HG03457 (cell line): Measurements from ENCODE around the gene PGAP2.

Experiments
- ATAC-seq: cut with Tn5 transposase; IDR thresholded peaks from one replicate; pipeline ENCODE4 v1.9.1; 2021; ENCODE audit warnings: moderate number of reproducible peaks; ENCODE audit not compliant: unreplicated experiment

Gene PGAP2

DNA sequence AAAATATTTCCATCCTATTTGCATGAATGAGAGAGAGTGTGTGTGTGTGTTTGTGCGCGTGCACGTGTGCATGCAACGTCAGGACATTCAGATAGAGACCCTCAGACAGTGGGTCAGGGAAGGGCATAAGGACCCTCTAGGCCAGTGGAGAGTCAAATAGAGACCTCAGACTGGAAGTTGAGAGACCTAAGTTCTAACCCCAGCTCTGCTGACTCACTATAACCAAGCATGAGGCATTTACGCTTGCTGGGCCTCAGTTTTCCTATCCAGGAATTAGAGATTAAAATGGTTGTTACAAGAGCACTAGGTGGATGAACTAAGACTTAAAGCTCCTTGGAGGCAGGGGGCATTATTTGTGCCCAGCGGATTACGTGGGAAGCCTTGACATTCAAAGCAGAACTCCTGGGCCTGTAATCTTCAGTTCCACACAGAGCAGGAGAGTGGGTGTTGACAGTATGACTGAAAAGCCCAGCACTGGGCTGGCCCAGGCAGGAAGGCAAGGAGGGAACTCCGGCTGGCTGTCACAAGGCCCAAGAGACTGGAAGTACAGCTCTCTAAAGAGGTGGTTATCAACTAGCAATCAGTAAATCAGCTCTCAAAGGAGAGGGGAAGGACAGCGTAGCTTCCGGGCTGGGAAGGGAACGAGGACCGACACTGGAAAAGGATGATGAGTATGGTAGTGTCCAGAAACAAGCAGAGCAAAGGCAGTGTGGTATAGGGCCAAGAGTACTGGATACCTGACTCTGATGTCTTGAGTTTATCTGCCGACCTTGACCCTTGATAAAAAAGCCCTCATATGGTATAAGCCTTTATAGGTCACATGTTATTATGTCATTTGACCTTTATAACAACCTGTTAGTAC is 23.2 kb downstream of the PGAP2 start:
- no peak for ATAC-seq

DNA sequence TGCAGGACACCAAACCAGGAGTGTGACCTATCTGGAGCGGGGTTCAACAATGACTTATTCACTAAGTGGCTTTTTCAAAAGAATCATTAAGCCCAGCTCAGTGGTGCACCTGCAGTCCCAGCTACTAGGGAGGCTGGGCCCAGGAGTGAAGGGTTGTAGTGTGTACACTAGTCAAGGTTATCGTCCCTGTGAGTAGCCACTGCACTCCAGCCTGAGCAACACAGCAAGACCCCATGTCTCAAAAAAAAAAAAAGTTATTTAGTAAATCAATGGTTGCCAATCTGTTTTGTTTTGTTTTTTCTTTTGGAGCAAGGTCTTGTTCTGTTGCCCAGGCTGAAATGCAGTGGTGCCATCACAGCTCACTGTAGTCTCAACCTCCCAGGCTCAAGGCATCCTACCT is 24.5 kb downstream of the PGAP2 start:
- ATAC-seq, result no peak

DNA sequence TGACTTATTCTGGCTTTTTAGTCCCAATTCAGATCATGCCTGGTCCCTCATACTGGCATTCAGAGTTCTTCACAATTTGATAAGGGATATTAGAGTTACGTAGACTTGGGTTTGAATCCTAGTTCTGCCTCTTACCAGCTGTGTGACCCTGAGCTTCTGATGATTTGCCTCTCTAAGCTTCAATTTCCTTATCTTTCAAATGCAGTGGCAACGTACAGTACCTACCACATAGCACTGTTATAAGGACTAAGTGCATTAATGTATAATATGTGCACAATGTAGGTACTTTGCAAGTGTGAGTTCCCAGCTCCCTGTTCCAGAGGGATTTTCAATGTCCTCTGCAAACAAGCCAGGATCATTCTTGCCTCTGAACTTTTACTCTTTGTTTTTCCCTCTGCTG is 25.1 kb downstream of the PGAP2 start:
- ATAC-seq, result no peak

DNA sequence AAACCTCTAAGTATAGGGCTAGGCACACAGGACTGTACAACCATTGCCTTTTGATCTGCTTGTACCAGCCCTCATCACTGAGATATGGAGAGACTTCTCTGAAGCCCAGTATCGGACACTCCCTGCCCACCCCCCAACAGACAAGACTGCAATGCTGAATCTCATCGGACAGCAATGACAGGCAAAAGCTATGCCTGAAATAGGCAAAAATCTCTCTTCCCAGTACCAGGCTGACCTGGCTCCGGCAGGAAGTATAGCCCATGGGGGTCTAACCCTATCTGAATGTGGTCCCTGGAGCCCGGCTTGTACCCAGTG is 25.9 kb downstream of the PGAP2 start:
- no peak for ATAC-seq

DNA sequence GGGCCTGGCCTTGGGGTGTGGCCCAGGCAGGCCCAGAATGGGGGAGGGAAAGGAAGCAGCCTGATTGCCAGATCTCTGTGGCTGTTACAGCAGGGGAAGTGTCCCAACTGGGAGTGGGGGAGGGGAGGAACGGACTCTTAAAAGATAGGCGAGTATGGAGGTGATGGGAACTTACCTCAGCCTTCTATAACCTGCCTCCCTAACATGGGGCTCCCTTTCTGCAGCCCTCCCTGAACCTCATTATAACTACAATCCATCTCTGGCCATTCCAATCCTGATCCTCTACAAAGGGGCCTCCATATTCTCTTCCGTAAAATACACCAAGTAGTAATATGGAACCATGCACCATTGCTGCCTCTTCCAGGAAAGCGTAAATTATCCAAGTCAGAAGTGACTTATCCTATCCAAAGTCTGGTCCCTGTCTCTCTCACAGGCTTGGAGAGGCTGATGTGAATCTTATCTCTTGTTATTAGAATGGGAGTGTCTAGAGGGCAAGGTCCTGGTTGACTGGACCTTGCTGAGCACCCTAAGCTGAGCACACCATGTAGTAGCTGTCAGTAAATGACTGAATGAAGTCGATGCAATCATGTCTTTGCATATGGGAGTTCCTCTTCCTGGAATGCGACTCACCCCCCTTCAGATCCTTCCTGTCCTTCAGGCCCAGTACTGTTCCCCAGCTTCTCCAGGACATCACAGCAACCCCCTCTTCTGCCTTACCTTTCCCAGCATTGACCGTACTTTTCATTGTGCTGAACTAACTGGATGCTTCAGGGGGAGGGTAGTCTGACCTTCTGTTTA is 26.5 kb downstream of the PGAP2 start:
- ATAC-seq, result no peak

DNA sequence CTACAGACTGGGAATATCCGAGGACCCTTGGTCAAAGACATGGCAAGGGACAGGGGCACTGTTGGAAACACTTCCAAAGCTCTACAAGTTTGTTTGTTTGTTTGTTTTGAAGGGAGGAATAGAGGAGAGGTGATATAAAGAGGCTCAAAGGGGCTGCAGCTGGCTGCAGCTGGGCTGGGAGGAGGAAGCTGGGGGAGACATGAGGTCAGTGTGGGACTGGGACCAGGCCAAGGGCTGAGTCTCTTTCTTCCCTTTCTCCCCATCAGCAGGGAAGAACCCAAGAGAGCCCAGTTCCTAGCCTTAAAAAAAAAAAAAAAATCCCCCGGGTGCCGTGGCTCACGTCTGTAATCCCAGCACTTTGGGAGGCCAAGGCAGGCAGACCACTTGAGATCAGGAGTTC is 27.4 kb downstream of the PGAP2 start:
- ATAC-seq, result no peak

DNA sequence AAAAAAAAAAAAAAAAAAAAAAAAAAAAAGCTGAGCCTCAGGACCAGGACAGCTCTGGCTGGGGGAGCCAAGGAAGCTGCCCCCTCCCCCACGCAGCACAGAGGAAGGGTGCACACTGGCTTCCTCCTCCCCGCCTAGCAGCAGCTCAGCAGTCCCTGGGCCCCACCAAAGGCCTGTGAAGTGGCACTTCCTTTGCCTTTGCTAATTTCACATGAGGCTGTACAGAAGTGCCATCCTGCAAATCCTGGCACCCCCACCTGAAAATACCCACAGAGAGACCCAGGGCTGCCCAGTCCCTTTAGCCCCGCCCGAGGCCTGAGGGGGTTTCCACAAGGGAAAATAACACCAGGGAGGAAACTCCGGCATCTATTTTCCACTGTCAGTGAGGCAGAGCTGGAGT is 28.5 kb downstream of the PGAP2 start:
- no peak for ATAC-seq

DNA sequence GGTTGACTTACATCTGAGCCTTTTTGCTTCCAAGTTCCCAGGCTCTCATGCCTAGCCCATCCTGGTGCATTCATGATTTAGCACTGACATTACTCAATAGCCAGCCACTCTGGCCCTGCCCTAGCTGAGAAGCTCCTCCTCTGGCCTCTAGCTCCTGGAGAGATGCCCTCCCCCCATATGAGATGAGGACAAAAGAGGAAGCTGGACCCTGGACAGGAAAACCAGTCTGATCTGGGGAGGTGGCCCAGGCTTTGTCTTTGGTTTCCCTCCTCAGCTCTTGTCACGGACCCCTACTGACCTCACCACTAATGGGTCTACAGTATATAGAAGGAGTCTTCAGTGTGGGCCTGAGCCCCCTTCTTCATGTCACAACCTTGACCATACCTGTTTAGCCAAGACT is 29.4 kb downstream of the PGAP2 start:
- ATAC-seq, result no peak

DNA sequence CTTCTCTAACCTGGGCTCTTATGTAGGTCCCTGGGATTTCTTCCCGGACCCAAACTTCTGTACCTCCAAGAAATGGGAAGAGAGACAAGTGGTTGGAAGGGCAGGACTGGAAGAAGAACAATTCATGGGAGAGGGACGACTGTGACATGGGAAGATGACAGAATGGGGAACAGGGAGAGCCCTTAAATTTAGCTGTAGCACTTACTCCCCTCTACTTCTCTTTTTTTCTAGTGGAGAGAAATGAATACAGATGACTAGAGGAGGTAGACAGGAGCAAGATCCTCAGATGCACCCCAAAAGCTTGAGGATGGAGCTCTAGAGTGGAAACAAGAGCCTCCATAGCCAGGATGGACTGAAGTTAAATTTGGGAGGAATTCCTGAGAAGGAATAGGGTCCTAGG is 30.1 kb downstream of the PGAP2 start:
- ATAC-seq, result no peak

DNA sequence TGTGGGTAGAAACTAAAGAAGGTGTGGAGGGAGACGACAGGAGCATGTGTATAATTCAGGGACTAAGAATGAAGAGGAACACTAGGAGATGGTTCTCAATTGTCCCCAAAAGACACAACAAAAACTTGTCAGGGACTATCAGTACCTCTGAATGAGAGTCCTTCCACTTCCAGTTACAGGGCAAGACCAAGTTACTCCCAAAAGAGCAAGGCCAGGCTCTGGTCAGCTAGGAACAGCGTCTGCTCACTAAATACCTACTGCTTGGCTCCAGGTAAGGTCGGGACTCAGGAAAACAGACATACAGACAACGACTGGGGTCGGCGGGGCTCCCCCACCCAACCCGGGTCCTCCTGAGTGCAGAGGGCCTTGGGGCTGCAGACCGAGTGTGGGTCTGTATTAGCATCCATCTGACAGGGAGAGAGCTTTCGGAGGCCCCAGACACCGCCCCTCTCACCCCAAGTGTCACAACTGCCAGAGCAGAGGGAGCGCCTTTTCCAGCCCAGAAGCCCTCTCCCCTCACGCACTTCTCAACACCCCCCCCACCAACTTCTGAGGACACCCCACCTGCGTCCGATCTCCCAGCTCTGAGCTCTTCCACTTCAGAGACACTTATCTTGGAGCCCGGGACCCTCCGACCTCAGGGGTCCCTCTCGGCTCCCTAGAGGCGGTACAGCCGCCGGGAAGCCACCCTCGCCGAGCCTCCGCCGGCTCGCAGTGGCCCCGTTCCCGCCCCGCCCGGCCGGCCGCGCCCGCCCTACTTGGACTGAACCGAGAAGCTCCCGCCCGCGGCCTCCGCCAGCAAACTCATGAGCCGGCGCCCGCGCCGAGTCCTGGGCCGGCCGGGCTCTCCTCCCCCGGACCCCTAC is 31.9 kb downstream of the PGAP2 start:
- ATAC-seq, result no peak

DNA sequence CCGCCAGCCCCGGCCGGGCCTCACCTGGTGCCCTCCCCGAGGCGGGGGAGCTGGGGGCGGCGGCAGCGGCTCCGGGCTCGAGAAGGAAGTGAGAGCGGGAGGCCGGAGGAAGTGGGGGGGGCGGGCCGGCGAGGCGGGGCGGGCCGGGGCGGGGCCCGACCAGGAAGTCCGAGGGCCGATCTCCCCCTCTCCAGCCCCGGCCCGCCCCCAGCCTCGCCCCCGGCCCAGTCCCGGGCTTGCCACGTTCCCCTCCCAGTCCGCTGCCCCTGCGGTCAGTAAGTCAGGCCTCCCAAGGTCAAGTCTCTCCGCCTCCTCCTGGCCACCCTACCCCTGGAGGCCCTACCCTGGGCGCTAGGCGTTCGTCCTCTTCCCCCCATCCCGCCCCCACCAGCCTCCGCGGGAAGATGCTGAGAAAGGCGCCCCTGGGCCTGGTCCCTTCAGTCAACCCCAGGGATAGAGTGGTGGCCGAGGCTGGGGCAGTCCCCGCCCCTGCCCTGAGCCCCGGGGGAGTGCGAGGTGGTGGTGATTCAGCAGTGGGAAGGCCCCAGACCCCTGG is 32.6 kb downstream of the PGAP2 start, which contains the start of gene RHOG:
TSS of gene RHOG (minus strand) at position 90 of the 556 bp plus-strand sequence. CDS start 12,821 bp downstream, outside the sequence.
- ATAC-seq, result peak; percentile 32

DNA sequence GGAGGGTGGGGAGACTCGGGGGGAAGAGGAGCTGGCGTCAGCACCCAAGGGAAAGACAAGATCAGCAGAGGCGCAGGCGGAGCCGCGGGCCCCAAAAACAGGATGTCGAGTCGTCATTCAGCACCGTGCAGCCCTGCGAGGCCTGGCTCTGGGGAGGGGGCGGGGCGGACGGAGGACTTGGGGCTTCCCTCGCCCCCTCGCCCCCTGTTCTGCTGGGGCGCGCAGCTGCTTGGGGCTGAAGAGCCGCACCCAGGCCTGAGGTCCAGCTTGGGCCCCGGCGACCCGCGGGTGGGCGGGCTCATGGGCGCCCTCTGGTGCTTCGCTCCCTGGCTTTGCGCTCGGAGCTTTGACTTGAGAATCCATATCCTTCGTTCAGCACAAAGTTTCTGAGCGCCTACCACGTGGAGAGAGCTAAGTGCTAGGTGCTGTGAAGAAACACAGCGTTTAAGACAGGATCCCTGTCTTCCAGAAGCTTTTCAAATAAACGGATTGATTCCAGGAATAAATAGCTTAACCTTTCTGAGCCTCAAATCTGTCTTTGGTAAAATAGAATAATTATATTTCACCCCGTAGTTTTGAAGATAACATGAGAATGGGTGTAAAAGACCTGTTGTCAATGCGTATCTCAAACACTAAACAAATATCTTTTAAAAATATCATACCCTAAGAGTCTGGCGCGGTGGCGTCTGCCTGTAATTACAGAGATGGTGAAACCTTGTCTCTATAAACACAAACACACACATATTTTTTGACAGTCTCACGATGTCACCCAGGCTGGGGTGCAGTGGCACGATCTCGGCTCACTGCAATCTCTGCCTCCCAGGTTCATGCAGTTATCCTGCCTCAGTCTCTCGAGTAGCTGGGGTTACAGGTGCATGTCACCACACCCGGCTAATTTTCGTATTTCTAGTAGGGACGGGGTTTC is 33.3 kb downstream of the PGAP2 start:
- peak; percentile 51 for ATAC-seq

DNA sequence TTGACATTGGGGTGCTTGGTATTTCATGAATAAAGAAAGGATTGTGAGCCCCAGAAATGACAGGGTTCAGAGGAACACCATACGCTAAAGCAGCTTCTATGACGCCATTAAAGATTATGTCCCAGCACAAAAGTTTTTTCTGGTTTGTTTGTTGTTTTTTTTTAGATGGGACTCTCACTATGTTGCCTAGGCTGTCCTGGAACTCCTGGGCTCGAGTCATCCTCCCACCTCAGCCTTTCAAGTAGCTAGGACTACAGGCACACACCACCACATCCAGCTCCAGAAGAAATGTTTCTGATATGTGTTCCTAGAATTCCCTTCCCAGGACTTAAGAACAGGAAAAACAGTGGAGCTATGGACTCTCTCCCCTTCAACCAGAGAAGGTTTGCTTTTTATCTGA is 35.0 kb downstream of the PGAP2 start:
- no peak for ATAC-seq

DNA sequence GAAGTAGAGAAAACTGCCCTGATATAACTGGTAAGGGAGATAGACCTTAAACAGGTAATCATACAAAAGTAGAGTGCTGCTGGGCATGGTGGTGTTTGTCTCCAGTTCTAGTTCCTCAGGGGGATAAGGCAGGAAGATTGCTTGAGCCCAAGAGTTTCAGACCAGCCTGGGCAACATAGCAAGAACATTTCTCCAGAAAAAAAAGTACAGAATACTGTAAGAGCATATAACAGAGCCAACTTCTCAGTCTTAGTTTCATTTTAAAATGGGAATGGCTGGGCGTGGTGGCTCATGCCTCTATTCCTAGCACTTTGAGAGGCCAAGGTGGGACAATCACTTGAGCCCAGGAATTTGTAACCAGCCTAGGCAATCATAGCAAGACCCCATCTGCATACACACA is 36.9 kb downstream of the PGAP2 start:
- ATAC-seq, result no peak

DNA sequence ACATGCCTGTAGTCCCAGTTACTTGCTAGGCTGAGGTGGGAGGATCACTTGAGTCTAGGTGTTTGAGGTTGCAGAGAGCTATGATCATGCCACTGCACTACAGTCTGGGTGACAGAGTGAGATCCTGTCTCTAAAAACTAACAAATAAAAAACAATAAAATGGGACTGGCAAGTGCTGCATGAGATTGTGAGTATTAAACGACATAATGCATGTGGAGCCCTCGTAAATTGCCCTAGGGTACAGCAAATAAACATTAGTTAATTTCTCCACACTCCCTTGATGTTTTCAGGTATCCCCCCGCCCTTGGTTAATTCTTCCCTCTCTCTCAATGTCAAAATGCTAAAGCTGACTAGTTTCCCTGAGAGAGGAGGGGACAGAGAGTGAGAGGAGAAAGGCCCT is 37.3 kb downstream of the PGAP2 start:
- no peak for ATAC-seq

DNA sequence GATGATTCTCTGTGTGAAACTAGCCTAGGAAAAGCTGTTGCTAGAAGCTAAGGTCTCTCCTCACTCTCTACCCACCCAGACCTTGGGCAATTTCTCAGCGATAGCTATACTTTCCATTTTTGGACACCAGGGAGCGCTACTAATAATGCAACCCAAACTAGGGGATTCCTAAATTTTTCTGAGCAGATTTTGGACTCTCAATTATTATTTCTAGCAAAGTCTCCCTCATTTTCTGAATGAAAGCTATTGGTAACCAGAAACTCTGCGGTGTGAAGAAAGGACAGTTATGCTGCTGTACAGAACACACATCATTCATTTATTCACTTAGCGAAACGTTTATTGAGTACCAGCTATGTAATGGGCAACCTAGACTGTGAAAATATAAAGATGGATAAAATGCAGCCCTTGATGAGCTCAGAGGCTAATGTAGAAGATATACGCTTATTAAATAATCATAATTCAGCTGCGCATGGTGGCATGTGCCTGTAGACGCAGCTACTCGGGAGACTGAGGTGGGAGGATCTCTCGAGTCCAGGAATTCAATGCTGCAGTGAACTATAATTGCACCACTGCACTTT is 41.0 kb downstream of the PGAP2 start:
- ATAC-seq, result no peak

DNA sequence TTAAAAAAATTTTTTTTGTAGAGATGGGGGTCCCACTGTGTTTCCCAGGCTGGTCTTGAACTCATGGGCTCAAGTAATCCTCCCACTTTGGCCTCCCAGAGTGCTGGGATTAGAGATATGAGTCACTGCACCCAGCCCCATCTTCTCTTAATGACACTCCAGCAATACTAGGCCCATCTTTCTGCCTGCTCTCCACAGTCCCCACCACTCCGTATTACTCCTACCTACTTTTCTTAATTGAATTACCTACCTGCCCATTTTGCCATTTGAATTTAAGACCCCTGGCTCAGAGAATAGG is 45.1 kb downstream of the PGAP2 start:
- ATAC-seq, result no peak

DNA sequence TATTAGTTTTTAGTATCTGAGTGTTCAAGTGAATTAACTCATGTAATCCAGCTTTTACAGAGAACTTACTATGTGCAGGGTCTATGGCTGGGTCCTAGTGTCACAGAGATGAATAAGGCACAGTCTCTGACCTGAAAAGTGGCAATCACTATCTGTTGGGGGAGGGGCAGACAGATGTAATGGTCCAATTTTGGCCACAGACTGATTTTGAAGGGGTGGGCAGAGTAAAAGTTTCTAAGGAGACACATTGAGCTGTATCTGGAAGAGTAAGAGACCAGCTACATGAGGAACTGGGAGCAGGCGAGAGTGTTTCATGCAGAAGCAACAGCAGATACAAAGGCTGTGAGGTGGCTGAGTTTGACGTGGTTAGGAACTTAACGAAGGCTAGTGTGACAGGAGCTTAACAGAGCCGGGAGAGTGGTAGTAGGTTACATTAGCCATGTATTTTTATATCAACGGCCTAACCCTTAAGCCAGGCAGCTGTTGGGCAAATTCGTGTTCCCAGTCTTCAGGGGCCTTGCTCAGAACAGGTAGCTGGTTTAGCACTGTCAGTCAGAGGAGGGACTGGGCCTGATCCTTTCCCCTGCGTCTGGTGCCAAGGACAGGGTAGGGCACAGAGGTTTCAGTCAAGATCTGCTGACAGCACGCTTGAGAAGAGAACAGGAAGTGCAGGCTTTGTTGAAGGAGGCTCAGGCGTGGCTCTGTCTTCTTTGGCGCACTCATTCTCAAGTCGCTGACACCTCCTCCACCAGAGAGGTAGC is 45.7 kb downstream of the PGAP2 start:
- ATAC-seq, result no peak

DNA sequence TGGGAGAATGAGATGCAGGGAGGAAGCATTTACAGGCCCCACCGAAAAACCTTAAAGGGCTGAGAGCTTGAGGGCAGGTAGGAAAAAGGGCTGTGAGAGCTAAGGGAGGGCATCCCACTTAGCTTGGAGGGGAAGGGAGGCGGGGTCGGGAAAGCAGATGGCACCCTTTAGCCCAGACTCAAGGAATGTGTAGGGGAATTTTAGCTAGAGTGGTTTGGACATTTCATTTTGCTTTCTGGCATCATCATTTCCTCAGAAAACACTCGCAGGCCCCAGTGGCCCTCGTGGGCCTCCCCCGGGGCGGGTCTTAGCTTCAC is 46.3 kb downstream of the PGAP2 start:
- no peak for ATAC-seq
